Bone marrow (tissue), 2 donors: ENCODE measurements around the gene CEL.
"Not testable (repeated sequence)": the region's sequence is repeated elsewhere in the genome, so short reads cannot be mapped to it uniquely, and the experiment has no call there.

Source experiments
- DNase-seq, 2 donors: peaks; one replicate each; lab custom pipeline; 2025; lab: John Stamatoyannopoulos, UW

The CEL gene

DNA sequence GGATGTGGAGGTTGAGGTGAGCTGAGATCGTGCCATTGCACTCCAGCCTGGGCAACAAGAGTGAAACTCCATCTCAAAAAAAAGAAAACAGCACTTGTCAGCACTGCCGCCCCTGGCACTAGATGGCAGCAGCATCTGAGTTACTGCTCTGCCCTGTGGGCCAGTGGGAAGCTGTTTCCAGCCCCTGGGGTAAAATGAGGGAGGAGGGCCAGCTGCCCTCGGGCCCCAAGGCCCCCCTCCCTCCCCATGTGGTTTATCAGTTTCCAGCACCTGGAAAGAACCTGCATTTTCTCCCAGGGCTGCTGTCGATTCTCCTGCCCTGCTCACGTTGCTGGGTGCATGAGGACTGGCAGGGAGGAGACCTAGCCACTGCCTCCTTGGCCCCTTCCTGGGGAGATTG lies 13.2 kb upstream of the CEL start:
- peak in 1 of 2 donors; percentile 48 for DNase-seq

DNA sequence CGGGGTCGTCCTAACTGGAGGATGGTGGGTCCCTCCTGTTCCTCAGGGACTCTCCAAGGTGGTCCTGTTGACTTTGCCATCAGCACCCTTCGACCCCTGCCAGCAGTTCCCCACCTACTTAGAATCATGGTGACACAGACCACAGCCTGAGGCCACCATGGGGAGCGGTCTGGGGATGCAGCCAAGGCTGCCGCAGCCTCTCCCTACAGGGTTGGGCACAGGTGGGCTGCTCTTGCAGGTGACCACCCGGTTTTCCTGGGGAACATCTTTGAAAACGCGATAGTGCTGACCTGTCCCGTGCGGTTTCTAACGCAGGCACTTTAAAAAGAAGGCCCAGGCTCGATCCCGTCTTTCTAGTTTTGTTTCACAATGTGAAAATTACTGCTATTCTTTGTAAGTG lies 12.7 kb upstream of the CEL start:
- no peak for DNase-seq

- no peak for DNase-seq
Measured at GRCh38 chr9:133050142-133050541, 11.6 kb upstream of the CEL start.

GRCh38 chr9:133050781-133051180 lies 11.0 kb upstream of the CEL start:
- no peak for DNase-seq

DNA sequence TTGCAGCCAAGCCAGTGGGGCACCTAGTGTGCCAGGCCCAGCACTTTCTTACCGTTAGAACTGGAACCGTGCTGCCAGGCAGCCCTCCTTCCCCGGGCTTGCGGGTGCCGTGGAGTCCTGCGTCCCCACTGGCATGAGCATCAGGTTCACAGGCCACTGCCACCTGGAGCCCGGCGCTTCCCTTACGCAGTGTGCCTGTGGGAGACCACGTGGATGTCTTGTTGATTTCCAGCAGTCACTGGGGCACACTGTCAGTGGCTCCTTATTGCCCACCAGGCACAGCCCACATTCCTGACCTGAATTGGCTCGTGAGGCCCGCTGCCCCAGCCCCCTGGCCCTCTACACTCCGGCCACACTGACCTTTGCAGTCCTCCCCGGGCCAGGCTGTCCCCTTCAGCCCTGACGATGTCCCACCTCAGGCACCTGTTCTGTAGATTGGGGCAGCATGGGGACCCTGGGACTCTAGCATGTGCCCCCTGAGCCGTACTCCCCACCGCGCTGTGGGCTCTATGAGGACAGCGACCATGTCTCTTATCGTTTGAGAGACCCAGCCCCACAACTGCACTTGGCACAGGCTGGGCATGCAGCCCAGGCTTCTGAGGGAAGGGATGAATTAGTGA lies 10.4 kb upstream of the CEL start:
- no peak for DNase-seq

DNA sequence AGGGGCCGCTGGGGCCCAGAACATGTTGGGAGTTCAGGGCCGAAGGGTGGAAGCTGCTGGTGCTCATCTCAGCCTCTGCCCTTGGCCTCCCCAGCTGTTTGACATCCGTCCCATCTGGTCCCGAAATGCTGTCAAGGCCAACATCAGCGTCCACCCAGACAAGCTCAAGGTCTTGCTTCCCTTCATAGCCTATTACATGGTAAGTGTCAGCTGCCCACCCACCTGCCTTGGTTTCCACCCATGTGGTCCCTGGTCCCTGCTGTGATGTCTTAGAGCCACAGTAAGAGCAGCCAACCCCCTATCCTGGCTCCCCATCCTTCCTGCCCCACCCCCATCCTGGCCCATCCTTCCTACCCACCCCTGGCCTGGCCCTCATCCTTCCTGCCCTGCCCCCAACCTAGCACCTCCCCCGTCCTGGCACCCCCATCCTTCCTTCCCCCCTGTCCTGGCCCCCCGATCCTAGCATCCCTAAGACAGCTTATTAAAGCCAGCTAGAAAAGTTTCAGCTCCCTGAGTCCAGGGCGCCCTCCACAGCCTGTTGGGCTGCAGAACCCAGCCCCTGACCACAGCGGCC lies 9.7 kb upstream of the CEL start:
- DNase-seq: no peak

DNA sequence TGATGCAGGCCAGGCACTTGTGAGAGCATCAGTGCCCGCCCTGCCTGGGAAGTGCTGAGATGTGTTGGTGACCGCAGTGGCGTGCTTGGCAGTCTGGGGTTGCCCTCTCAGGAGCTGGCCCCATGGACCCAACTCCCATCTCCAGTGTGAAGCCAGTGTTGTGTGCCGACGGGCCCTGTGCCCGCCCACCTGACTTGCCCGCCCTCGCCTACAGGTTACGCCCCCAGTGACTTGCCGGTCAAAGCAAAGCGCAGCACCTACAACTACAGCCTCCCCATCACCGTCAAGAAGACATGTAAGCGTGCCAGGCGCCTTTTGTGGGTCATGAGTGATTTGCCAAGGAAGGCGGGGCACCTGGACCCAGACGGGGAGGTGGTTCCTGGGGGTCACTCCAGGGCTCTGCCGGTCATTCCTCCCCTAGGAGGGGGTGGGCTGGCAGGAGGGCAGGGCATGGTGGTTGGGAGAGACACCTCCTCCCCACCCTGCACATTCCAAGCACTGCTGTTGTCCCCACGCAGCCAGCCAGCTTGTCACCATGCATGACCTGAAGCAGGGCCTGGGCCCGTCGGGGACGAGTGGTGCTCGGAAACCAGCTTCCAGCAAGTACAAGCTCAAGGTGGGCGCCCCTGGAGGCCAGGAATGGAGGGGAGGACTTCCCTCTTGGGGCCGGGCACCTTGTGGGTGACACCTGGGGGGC lies 7.4 kb upstream of the CEL start:
- no peak for DNase-seq

DNA sequence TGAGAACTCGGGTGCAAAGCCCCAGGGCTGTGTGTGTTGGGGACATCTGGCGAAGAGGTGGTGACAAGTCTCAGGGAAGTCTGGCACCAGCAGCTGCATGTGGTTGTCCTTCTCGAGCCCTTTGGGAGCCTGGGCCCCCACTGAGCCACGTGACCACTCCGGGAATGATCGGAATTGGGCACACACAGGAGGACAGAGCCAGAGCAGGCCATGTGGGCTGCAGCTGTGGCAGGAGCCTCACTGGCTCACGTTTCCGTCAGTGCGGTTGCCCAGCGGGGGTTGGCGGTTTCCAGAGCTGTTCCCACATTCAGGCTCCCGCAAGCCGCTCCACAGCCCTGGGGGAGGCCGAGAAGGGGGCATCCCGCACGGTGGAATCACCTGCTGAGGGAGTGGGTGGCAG lies 6.8 kb upstream of the CEL start:
- DNase-seq: no peak

DNA sequence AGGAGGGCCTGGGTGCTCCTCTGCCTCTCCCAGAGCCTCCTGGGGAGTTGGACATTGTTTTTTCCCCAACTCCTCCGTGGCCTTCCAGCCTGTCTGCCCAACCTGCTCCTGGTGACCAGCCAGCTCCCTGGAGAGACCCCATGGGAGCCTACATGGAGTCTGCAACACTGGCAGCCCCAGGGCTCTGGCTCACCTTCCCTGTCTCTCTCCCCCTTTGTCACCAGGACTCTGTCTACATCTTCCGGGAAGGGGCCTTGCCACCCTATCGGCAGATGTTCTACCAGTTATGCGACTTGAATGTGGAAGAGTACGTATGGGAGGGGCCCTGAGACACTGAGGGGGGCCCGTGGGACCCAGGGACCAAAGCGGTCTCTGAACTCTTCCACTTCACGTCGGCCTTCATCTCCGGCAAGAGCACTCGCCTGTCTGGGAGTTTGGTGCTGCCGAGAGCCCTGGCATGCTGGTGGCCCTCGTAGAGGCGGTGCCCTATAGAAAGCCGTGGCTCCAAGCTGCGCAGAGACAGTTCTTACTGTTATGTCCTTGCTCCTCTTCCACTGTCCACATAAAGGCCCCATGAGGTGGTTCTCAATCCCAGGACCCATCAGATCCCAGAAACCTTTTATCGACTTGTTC lies 5.9 kb upstream of the CEL start:
- no peak for DNase-seq

GRCh38 chr9:133056533-133056932 lies 5.2 kb upstream of the CEL start:
- no peak for DNase-seq

- DNase-seq: peak in 1 of 2 donors; percentile 17
Measured at GRCh38 chr9:133057006-133057405, 4.8 kb upstream of the CEL start.

- no peak for DNase-seq
Measured at GRCh38 chr9:133057553-133057952, 4.2 kb upstream of the CEL start.

DNA sequence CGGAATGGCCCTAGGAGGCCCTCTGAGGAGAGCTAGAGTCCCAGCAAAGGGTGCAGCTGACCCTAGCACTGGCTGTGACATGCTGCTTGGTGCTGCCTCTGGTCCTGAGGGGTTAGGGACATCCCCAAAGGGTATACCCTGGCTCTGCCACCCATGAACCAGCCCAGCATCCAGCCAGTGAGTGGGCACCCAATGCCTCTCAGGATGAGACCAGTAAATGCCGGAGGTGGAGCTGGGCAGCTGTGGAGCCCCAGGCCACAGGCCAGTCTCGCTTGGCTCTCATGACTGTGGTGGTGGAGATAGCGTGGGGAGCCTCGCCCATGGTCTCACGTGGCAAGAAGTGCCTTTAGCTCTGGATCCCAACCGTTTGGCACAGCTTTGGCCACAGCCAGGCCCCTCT lies 3.7 kb upstream of the CEL start:
- no peak for DNase-seq

DNA sequence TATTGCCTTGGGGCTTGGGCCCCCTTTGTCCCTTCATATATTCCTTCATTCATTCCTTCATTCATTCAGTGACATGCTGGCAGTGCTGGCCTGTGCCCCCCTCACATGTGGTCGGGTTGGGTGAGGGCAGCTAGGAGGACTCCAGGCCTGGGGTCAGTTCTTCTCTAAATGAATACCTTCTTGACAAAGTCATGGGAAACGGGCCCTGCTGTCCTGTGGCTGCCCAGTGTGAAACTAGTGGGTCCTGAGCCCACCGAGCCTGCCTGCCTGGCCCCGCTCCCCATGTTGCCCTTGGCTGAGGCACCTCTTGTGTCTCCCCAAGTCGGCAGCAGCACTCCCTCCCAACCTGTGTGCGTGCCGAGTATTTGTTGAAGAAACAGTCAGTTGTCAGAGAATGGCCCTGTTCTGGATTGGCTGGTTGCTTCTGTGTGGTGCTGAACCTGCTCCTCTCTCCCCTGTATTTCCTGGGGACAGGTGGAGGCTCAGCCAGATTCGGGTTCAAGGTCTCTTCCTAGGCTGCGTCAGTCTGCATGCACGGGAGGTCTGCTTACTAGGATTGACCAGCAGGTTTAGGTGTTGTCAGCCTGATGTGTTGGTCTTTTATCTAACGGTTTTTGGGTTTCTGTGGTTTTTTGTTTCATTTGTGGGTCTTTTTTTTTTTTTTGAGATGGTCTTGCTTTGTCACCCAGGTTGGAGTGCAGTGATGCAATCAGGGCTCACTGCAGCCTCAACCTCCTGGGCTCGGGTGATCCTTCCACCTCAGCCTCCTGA lies 3.0 kb upstream of the CEL start:
- DNase-seq: no peak

DNA sequence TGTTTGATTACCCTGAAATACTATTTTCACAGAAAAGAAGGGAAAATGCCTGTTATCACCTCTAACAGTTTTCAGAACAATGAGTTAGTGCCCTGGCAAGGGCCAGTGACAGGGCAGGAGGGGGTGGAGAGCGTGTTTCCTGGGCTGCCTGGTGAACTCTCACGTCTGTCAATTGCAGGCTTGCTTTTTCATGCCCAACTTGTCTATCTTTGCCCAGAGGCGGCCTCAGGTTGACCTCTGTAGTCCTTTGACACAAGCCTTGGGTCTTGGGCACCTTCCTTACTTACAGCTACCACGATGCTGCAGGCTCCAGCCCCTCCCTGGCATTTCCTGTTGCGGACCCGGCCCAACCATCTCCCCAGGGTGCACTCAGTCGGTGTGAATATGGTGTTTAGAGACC lies 2.2 kb upstream of the CEL start:
- no peak for DNase-seq

DNA sequence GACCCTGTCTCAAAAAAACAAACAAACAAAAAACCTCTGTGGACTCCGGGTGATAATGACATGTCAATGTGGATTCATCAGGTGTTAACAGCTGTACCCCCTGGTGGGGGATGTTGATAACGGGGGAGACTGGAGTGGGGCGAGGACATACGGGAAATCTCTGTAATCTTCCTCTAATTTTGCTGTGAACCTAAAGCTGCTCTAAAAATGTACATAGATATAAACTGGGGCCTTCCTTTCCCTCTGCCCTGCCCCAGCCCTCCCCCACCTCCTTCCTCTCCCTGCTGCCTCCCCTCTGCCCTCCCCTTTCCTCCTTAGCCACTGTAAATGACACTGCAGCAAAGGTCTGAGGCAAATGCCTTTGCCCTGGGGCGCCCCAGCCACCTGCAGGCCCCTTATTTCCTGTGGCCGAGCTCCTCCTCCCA lies 1.4 kb upstream of the CEL start:
- DNase-seq: peak in 1 of 2 donors; percentile 64

- not testable (repeated sequence) for DNase-seq
Measured at GRCh38 chr9:133061019-133061763, 590 bp upstream of the CEL start.

GRCh38 chr9:133062569-133062968 lies 788 bp downstream of the CEL start:
- not testable (repeated sequence) for DNase-seq

DNA sequence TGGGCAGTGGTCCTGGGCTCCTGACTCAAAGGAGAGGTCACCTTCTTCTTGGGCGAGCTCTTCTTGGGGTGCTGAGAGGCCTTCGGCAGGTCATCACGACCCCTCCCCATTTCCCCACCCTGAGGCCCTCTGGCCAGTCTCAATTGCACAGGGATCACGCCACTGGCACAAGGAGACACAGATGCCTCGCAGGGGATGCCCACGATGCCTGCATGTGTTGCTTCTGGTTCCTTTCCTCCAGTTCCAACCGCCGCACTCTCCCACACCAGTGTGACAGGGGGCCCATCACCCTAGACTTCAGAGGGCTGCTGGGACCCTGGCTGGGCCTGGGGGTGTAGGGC lies 1.3 kb downstream of the CEL start:
- no peak for DNase-seq

DNA sequence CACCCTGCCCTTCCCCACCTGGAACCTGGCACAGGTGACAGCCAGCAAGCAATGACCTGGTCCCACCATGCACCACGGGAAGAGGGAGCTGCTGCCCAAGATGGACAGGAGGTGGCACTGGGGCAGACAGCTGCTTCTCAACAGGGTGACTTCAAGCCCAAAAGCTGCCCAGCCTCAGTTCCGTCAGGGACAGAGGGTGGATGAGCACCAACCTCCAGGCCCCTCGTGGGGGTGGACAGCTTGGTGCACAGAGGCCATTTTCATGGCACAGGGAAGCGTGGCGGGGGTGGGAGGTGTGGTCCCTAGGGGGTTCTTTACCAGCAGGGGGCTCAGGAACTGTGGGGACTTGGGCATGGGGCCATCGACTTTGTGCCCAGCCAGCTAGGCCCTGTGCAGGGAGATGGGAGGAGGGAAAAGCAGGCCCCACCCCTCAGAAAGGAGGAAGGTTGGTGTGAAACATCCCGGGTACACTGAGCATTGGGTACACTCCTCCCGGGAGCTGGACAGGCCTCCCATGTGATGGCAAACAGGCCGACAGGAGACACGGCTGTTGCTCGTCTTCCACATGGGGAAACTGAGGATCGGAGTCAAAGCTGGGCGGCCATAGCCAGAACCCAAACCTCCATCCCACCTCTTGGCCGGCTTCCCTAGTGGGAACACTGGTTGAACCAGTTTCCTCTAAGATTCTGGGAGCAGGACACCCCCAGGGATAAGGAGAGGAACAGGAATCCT lies 1.9 kb downstream of the CEL start:
- DNase-seq: no peak
